RKO (cell line): ENCODE results near the gene FCN2.

ENCODE experiments used
- DNase-seq: peaks from one replicate; pipeline ENCODE4 v3.0.0-alpha.2; 2016; ENCODE audit warnings: low spot score

FCN2 gene

GRCh38 chr9:134869554-134870300, 10.9 kb upstream of the FCN2 start:
- no peak for DNase-seq

GRCh38 chr9:134870301-134870694, 10.3 kb upstream of the FCN2 start:
- DNase-seq: no peak

GRCh38 chr9:134870746-134871662, 9.6 kb upstream of the FCN2 start:
- no peak for DNase-seq

- no peak for DNase-seq
These were observed 8.8 kb upstream of the FCN2 start for GRCh38 chr9:134871697-134872340.

- DNase-seq: no peak
These were observed 8.0 kb upstream of the FCN2 start for GRCh38 chr9:134872482-134873231.

- no peak for DNase-seq
These were observed 5.2 kb upstream of the FCN2 start for GRCh38 chr9:134875371-134875770.

GRCh38 chr9:134877541-134877940, 3.1 kb upstream of the FCN2 start:
- no peak for DNase-seq

GRCh38 chr9:134879664-134880483, 736 bp upstream of the FCN2 start:
- DNase-seq: no peak

- DNase-seq: no peak
These were observed 682 bp downstream of the FCN2 start for GRCh38 chr9:134881313-134881670.

GRCh38 chr9:134882204-134882785, 1.7 kb downstream of the FCN2 start:
- DNase-seq: no peak

GRCh38 chr9:134883040-134883782, 2.6 kb downstream of the FCN2 start:
- DNase-seq: no peak

GRCh38 chr9:134884492-134884891, 3.9 kb downstream of the FCN2 start:
- DNase-seq: no peak

- DNase-seq: no peak
These were observed 4.5 kb downstream of the FCN2 start for GRCh38 chr9:134885001-134885678.

GRCh38 chr9:134885679-134886412, 5.2 kb downstream of the FCN2 start:
- no peak for DNase-seq

- DNase-seq: no peak
These were observed 5.9 kb downstream of the FCN2 start for GRCh38 chr9:134886413-134886913.

- DNase-seq: no peak
These were observed 6.6 kb downstream of the FCN2 start for GRCh38 chr9:134887219-134887618.

- no peak for DNase-seq
These were observed 7.3 kb downstream of the FCN2 start for GRCh38 chr9:134887686-134888602.
